GM18867 (cell line): ENCODE data around the gene TRIM62.

Experiments
- ATAC-seq: cut with Tn5 transposase; IDR thresholded peaks from one replicate; pipeline ENCODE4 v1.9.1; 2021; ENCODE audit warnings: mild to moderate bottlenecking, moderate library complexity; ENCODE audit not compliant: unreplicated experiment

The TRIM62 gene

DNA sequence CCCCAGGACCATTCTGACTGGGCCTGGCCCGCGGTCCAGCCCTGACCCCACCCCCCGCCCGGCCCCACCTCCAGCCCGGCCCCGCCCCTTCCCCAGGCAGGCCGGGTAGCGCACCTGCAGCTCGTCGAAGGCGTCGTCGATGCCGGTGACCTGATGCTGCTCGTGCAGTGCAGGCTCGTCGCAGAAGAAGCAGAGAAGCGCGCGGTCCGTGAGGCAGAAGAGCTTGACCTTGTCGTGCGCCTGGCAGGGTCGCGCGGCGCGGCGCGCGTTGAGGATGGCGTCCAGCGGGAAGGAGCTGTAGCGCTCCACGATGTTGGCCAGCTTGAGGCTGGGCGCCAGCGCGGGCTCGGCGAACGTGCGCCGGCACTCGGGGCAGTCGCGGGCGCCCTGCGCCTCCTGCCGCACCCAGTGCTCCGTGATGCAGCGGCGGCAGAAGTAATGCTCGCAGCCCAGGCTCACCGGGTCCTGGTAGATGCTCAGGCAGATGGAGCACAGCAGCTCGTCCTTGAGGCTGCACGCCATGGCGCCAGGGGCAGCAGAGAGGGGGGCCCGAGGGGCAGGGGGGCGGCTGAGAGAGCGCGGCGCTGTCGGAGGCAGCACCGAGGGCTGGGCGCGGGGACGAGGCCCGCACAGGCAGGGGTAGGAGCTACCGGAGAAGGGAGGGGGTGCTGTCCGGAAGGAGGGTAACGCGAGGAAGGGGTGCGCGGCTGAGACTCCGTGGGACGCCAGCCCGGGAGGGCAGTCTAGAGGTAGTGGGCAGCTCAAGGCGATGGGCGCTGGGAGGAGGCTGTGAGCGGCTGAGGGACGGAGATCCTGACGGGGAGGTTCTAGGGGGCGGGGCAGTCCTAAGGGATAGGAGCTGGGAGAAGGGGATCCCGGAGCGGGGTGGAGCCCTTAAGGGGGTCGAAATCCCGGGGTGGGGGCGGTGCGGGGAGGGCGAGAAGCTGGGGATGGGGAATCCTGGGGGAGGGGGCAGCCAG lies 642 bp downstream of the TRIM62 start:
- ATAC-seq: peak; percentile 79

- ATAC-seq: no peak
Observed at GRCh38 chr1:33180226-33180910, 1.5 kb downstream of the TRIM62 start.

DNA sequence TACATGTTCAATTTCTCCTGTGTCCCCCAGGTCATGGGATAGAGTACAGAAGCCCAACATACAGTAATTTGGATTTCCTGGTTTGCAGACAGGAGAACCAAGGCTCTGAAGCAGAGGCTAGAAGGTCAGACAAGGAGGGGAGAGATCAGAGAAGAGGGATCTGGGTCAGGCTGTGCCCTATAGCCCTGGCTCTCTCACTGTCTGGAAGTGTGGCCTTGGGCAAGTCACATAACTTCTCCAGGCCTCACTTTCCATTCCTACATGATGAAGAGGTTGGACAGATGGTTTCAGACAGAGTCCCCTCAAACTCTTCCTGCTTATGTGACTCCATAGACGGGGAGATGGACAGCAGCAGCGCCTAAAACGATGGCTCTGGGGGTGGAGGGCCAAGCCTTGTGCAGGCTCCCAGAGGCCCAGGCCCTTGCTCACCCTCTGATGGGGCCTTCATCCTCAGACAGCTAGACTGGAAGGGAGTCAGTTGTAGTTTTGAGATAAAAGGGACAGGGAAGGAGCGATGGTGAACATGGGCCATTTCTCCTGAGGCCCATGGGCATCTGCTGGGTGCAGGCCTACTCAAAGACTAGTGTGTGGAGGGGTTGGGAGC lies 2.9 kb downstream of the TRIM62 start:
- no peak for ATAC-seq

DNA sequence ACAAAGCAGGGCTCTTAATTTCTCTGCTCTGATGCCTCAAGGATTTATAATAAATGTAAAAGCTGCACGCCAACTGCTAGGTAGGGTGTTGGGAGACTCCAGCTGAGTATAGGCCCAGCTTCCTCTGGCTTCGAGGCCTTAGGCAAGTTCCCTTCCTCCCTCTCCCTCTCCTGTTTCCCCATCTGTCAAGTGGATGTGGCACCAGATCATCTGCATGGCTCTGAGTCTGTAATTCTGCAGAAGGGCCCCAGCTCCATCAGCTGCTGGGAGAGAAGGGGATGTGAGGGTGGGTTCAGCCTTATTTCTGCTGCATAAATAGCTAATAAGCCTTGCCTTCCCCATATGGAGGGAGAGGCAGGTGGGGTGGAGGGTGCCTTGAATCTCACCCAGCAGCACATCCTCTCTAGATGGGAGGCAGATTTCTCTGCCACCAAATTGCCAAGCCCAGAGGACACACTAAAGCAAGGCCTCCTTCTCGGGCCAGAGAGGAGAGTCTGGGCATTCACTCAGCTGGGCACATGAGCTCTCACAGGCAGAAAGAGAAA lies 3.8 kb downstream of the TRIM62 start:
- ATAC-seq: no peak

GRCh38 chr1:33176887-33177286 lies 5.0 kb downstream of the TRIM62 start:
- no peak for ATAC-seq

- ATAC-seq: no peak
Observed at GRCh38 chr1:33176362-33176850, 5.4 kb downstream of the TRIM62 start.

GRCh38 chr1:33175865-33176264 lies 6.0 kb downstream of the TRIM62 start:
- no peak for ATAC-seq

- no peak for ATAC-seq
Observed at GRCh38 chr1:33173091-33173490, 8.8 kb downstream of the TRIM62 start.

DNA sequence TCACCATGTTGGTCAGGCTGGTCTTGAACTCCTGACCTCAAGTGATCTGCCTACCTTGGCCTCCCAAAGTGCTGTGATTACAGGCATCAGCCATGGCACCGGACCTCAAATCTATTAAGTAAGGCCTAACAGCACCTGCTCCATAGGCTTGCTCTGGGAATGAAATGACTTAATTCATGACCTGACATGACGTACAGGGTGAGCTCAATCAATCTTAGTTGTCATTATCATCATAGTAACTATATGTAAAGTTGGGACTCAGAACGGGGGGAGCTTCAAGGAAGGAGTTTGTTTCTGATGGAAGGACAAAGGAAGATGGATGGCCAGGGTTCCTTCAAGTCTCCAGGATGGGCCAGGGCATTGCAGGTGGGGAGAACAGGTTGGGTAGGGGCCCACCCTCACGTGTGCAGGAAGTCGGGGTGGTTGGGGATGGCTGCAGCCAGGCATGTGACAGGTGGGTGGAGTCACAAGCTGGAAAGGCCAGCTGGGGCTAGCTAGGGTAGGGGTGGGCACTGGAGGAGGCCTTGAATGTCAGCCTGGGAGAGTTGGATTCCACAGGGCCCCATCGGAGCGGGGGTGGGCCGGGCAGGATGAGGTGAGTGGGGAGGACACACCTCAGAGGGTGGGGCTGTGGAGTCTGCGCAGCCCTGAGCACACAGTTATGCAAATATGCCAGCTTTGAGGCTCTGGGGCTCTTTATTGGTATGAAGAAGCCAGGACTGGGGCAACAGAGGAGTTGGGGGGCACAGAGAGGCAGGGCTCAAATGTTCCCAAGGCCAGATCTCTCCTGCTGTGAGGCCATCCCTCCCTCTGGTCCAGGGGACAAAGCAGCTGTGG lies 9.6 kb downstream of the TRIM62 start:
- no peak for ATAC-seq

- no peak for ATAC-seq
Observed at GRCh38 chr1:33170351-33171274, 11.2 kb downstream of the TRIM62 start.

DNA sequence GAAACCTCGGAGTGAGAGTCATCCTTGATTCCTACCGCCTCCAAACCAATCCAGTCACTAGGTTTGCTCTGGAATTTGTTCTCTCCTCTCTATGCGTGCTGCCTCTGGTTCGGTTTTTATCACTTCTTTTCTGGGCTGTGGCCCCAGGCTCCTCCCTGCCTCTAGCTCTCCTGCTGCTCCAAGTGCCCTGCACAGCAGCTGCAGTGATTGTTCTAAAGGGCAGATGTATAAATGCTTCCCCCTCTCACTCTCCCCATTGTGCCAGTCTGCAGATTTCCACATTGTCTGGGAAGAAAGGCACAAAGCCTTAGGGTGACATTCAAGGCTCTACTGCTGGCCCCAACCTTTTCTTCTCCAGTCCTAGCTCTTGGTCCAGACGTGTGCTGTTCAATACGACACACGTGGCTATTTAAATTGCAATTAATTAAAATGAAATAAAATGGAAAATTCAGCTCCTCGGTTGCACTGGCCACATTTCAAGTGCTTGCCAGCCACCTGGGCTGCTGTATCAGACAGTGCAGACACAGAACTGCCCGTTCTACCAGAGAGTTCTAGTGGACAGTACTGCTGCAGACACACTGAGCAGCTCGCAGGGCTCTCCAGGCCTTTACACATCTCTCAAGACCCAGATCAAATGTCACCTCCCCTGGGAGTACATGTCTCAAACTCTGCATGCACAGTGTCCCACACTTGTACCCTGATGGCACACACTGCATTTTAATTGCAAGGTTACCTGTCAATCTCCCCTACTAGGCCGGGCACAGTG lies 12.4 kb downstream of the TRIM62 start:
- no peak for ATAC-seq

GRCh38 chr1:33168556-33169289 lies 13.1 kb downstream of the TRIM62 start:
- no peak for ATAC-seq

DNA sequence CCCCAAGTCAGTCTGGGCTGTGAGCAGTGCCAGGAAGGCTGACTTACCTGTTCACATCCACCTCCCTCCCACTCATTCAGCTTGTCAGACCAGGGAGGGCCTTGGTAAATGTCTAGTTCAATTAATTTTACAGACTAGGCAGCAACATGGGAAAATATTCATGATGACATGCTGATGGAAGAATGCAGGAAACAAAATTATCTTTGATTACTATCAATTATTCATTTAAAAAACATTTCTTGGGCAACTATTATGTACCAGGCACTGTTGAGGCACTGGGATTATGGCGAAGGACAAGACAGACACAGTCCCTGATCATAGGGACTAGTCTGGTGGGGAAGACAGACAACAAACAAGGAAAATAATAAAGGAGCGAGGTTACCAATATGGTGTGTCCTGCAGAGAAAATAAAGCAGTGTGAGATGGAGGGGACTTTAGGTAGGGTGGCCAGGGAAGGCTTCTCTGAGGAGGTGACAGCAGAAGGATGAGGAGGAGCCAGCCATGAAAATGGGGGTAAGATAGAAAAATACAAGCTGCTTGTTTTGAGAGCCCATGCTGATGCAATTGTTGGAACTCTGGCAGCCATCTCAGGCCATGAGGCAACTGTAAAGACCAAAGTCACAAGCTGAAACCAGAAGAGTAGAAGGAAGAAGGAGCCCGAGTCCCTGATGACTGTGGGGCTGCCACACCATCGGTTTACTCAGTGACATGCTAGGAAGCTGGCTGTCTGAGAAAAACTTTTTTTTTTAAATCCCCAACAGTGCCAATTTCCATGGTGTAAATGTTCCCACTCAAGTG lies 14.0 kb downstream of the TRIM62 start:
- no peak for ATAC-seq

DNA sequence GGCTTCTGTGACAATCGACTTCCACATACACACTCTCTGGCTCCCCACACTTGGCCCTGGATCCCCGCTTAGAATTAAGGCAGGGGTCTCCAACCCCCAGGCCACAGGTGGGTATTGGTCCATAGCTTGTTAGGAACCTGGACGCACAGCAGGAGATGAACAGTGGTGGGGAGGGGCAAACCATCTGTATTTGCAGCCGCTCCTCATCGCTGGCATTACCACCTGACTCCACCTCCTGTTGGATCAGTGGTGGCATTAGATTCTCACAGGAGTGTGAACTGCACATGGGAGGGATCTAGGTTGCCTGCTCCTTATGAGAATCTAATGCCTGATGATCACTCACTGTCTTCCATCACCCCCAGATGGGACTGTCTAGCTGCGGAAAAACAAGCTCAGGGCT lies 16.0 kb downstream of the TRIM62 start:
- ATAC-seq: no peak

GRCh38 chr1:33165209-33165608 lies 16.6 kb downstream of the TRIM62 start:
- no peak for ATAC-seq

DNA sequence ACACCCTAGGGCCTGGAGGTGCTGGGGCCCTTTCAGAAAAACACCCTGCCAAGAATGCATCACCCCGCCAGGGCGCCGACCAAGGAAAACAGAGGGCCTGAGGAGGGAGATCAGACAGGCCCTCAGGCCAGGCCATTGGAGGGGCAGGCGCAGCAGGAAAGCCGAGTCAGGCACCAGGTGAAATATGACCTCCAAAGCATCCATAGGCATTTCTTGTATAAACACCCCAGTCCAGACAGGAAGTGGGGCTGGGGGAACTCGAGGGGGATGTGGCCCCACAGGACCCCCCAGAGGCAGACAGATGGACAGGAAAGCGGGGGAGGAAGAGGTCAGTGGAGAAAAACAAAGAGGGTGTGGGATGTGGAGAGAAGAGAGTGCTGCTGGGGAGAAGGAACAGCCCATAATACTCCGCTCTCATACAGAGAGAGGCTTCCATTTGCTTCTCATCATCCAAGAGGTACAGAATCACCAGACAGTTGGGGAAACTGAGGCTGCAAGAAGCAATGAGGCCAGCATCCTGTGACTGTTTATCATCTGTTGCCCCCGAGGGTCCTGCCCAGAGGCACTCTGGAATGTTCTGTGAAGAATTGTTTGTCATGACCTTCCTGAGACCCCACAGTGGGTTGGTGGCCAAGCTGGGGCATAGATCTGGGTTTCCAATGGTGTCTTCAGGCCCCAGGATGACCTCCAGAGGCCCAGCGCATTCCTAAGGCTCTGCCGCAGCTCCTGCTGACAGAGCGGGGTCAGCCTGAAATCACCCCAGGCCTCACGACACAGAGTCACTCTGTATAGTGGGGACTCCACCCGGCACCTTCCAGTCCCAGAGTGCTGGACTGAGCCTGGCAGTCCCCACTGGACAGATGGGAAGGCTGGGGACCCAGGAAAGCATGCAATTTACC lies 18.0 kb downstream of the TRIM62 start:
- ATAC-seq: no peak
